ENCODE results near the gene CDK17.

DNA sequence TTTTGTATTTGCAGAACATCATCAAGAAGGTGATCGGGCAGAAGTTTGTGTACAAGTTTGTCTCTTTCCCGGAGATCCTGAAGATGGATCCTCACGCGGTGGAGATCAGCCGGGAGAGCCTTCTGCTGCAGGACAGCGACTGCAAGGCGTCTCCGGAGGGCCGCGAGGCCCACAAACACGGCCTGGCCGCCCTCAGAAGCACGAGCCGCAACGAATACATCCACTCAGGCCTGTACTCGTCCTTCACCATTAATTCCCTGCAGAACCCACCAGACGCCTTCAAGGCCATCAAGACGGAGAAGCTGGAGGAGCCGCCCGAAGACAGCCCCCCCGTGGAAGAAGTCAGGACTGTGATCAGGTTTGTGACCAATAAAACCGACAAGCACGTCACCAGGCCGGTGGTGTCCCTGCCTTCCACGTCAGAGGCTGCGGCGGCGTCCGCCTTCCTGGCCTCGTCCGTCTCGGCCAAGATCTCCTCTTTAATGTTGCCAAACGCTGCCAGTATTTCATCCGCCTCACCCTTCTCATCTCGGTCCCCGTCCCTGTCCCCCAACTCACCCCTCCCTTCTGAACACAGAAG, 153.2 kb downstream of the CDK17 start:
- TF ChIP-seq, protein P1, sequence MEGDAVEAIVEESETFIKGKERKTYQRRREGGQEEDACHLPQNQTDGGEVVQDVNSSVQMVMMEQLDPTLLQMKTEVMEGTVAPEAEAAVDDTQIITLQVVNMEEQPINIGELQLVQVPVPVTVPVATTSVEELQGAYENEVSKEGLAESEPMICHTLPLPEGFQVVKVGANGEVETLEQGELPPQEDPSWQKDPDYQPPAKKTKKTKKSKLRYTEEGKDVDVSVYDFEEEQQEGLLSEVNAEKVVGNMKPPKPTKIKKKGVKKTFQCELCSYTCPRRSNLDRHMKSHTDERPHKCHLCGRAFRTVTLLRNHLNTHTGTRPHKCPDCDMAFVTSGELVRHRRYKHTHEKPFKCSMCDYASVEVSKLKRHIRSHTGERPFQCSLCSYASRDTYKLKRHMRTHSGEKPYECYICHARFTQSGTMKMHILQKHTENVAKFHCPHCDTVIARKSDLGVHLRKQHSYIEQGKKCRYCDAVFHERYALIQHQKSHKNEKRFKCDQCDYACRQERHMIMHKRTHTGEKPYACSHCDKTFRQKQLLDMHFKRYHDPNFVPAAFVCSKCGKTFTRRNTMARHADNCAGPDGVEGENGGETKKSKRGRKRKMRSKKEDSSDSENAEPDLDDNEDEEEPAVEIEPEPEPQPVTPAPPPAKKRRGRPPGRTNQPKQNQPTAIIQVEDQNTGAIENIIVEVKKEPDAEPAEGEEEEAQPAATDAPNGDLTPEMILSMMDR (conservative IDR thresholded peaks at IDR 0.05; ENCODE audit: low read length): no peak
- no peak for TF ChIP-seq EZH2phosphoT487 (IDR thresholded peaks at IDR 0.05; ENCODE audit: borderline replicate concordance)
